Inflammatory macrophage (primary cell): ENCODE data around the gene SRXN1.

ENCODE experiments used
- DNase-seq, 2 donors: peaks; one replicate each; pipeline ENCODE4 v3.0.0-alpha.2; 2020 to 2022

Gene SRXN1

GRCh38 chr20:634148-634925 is 18.7 kb downstream of the SRXN1 start:
- DNase-seq: no peak

GRCh38 chr20:631101-631500 is 21.9 kb downstream of the SRXN1 start:
- DNase-seq: no peak

GRCh38 chr20:626579-626978 is 26.4 kb downstream of the SRXN1 start:
- DNase-seq: no peak

GRCh38 chr20:625360-625932 is 27.6 kb downstream of the SRXN1 start:
- DNase-seq: peak; percentile 53 to 65

GRCh38 chr20:623704-624103 is 29.3 kb downstream of the SRXN1 start:
- DNase-seq: peak in 1 of 2 donors; percentile 41

GRCh38 chr20:623021-623420 is 30.0 kb downstream of the SRXN1 start:
- DNase-seq: no peak

GRCh38 chr20:622161-622560 is 30.8 kb downstream of the SRXN1 start:
- no peak for DNase-seq

- peak; percentile 15 to 64 for DNase-seq
Observed at GRCh38 chr20:621125-621756, 31.8 kb downstream of the SRXN1 start.

GRCh38 chr20:620246-620645 is 32.8 kb downstream of the SRXN1 start:
- DNase-seq: peak in 1 of 2 donors; percentile 52

GRCh38 chr20:618980-619379 is 34.0 kb downstream of the SRXN1 start:
- no peak for DNase-seq

- no peak for DNase-seq
Observed at GRCh38 chr20:617934-618690, 34.9 kb downstream of the SRXN1 start.

- DNase-seq: peak in 1 of 2 donors; percentile 24
Observed at GRCh38 chr20:615514-615913, 37.5 kb downstream of the SRXN1 start.

- DNase-seq: no peak
Observed at GRCh38 chr20:611843-612185, 41.2 kb downstream of the SRXN1 start.

GRCh38 chr20:611047-611842 is 41.8 kb downstream of the SRXN1 start:
- DNase-seq: no peak

- peak in 1 of 2 donors; percentile 53 for DNase-seq
Observed at GRCh38 chr20:610130-611046, 42.6 kb downstream of the SRXN1 start, which contains the start of gene TCF15. TCF15 (minus strand) TSS chr20:610309; CDS start chr20:610237, 72 bp downstream.

GRCh38 chr20:609371-609964 is 43.5 kb downstream of the SRXN1 start:
- DNase-seq: no peak

GRCh38 chr20:608970-609369 is 44.0 kb downstream of the SRXN1 start:
- DNase-seq: no peak

- DNase-seq: no peak
Observed at GRCh38 chr20:607476-607875, 45.5 kb downstream of the SRXN1 start.

- DNase-seq: no peak
Observed at GRCh38 chr20:605237-605636, 47.8 kb downstream of the SRXN1 start.

- DNase-seq: no peak
Observed at GRCh38 chr20:603116-603640, 49.8 kb downstream of the SRXN1 start.
